Activated CD8-positive, alpha-beta memory T cell treated with anti-CD3 and anti-CD28 coated beads for 36 hours (primary cell): ENCODE measurements around the gene ST3GAL5. TPM values are rescaled to one million over a fixed set of nuclear protein-coding genes. Genes with fewer than 3 reads are reported as not detected.

Experiments
- CTCF ChIA-PET: fragments of 350-600 bp; sonication (Branson Sonifier 250); formaldehyde crosslinking; loops from one replicate; lab custom pipeline; 2021; ENCODE audit warnings: antibody characterized with exemption; lab: Charles Lee
- POLR2A ChIA-PET: fragments of 350-600 bp; sonication (Branson Sonifier 250); formaldehyde crosslinking; loops from one replicate; lab custom pipeline; 2021; ENCODE audit warnings: antibody characterized with exemption; lab: Charles Lee
- total RNA-seq, 2 experiments: library from RNA; stranded (reverse); gene quantifications; one replicate each; pipeline ENCODE4 v1.2.3, GENCODE V29; 2021

ST3GAL5 gene
- total RNA-seq, 2 experiments from 2014 or later, result 11.5 to 11.6 TPM

- POLR2A ChIA-PET, result no interaction called here
- CTCF ChIA-PET, result interaction anchor here (0.6 to 1.2 kb wide), 2 partner anchors 94 to 120 kb away, joined by 3 read pairs; no protein-coding TSS in a partner anchor
Measured at GRCh38 chr2:85920810-85921545, 32.2 kb upstream of the ST3GAL5 start.

- POLR2A ChIA-PET, result no interaction called here
- CTCF ChIA-PET, result interaction anchor here (0.6 kb wide), 1 partner anchor 100 kb away, joined by 4 read pairs; no protein-coding TSS in a partner anchor
Measured at GRCh38 chr2:85917887-85918795, 29.4 kb upstream of the ST3GAL5 start.

GRCh38 chr2:85915606-85916303 is 27.0 kb upstream of the ST3GAL5 start:
- ChIA-PET POLR2A (no interaction called here), CTCF (interaction anchor here (0.6 kb wide), 1 partner anchor 132 kb away, joined by 4 read pairs; no protein-coding TSS in a partner anchor)

- CTCF ChIA-PET, result interaction anchor here (0.9 kb wide), 1 partner anchor 186 kb away, joined by 3 read pairs; no protein-coding TSS in a partner anchor
- POLR2A ChIA-PET, result no interaction called here
Measured at GRCh38 chr2:85914922-85915321, 26.1 kb upstream of the ST3GAL5 start.

- ChIA-PET POLR2A (no interaction called here), CTCF (interaction anchor here (0.9 kb wide), 1 partner anchor 185 kb away, joined by 3 read pairs; no protein-coding TSS in a partner anchor)
Measured at GRCh38 chr2:85913884-85914881, 25.4 kb upstream of the ST3GAL5 start.

- CTCF ChIA-PET, result interaction anchor here (1.2 to 1.8 kb wide), 2 partner anchors 22 to 184 kb away, joined by 3 to 5 read pairs; no protein-coding TSS in a partner anchor
- POLR2A ChIA-PET, result no interaction called here
Measured at GRCh38 chr2:85911814-85912692, 23.3 kb upstream of the ST3GAL5 start.

- ChIA-PET POLR2A (no interaction called here), CTCF (interaction anchor here (0.7 to 1.8 kb wide), 4 partner anchors 9 to 183 kb away, joined by 3 to 5 read pairs (median 3); no protein-coding TSS in a partner anchor)
Measured at GRCh38 chr2:85911097-85911496, 22.3 kb upstream of the ST3GAL5 start.

GRCh38 chr2:85909005-85909404 is 20.2 kb upstream of the ST3GAL5 start:
- ChIA-PET CTCF (interaction anchor here (0.8 kb wide), 1 partner anchor 22 kb away, joined by 4 read pairs; no protein-coding TSS in a partner anchor), POLR2A (no interaction called here)

- CTCF ChIA-PET, result interaction anchor here (0.8 kb wide), 1 partner anchor 22 kb away, joined by 4 read pairs; no protein-coding TSS in a partner anchor
- POLR2A ChIA-PET, result no interaction called here
Measured at GRCh38 chr2:85908506-85908905, 19.7 kb upstream of the ST3GAL5 start.

- ChIA-PET POLR2A (no interaction called here), CTCF (no interaction called here)
Measured at GRCh38 chr2:85907671-85908157, 18.9 kb upstream of the ST3GAL5 start.

- ChIA-PET CTCF (no interaction called here), POLR2A (no interaction called here)
Measured at GRCh38 chr2:85906748-85907147, 18.0 kb upstream of the ST3GAL5 start.

GRCh38 chr2:85905891-85906290 is 17.1 kb upstream of the ST3GAL5 start:
- CTCF ChIA-PET, result no interaction called here
- POLR2A ChIA-PET, result no interaction called here

GRCh38 chr2:85905187-85905666 is 16.4 kb upstream of the ST3GAL5 start:
- CTCF ChIA-PET, result no interaction called here
- POLR2A ChIA-PET, result no interaction called here

GRCh38 chr2:85903849-85904248 is 15.1 kb upstream of the ST3GAL5 start:
- CTCF ChIA-PET, result interaction anchor here (0.5 to 1.8 kb wide), 3 partner anchors 27 to 178 kb away, joined by 3 to 4 read pairs (median 3); no protein-coding TSS in a partner anchor
- POLR2A ChIA-PET, result no interaction called here

GRCh38 chr2:85902496-85902895 is 13.7 kb upstream of the ST3GAL5 start:
- ChIA-PET CTCF (interaction anchor here (1.4 to 1.8 kb wide), 2 partner anchors 9 to 75 kb away, joined by 3 to 4 read pairs; no protein-coding TSS in a partner anchor), POLR2A (interaction anchor here (0.6 kb wide), 1 partner anchor 152 kb away, joined by 3 read pairs; no protein-coding TSS in a partner anchor)

- CTCF ChIA-PET, result interaction anchor here (1.4 kb wide), 1 partner anchor 10 kb away, joined by 3 read pairs; no protein-coding TSS in a partner anchor
- POLR2A ChIA-PET, result no interaction called here
Measured at GRCh38 chr2:85901155-85901554, 12.4 kb upstream of the ST3GAL5 start.
